Stimulated activated naive CD4-positive, alpha-beta T cell treated with Interleukin-2 at 50 U/mL for 16 hours (primary cell): ENCODE measurements around the gene ATP1B1.
"Not testable (repeated sequence)": the region's sequence is repeated elsewhere in the genome, so short reads cannot be mapped to it uniquely, and the experiment has no call there.

Experiments
- DNase-seq: peaks from one replicate; lab custom pipeline; 2025; lab: John Stamatoyannopoulos, UW

The ATP1B1 gene

DNA sequence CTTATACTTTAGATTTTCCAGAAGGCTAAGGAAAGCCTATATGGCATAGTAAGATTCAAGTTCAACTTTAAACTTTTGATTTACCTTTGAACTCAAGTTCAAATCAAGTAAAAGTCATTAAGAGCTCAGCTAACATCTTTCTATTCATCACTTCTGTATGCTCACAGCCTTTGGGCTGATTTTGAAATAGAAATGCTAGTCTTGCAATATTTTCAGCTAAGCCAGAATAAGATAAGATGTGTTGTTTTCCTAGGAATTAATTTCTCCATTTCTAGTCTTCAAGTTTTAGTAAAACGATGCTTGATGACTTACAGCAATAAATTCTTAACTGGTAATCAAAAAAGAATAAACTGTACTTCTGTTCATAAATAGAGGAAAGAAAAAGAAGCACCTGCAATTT lies 35.6 kb downstream of the ATP1B1 start:
- DNase-seq, result no peak

DNA sequence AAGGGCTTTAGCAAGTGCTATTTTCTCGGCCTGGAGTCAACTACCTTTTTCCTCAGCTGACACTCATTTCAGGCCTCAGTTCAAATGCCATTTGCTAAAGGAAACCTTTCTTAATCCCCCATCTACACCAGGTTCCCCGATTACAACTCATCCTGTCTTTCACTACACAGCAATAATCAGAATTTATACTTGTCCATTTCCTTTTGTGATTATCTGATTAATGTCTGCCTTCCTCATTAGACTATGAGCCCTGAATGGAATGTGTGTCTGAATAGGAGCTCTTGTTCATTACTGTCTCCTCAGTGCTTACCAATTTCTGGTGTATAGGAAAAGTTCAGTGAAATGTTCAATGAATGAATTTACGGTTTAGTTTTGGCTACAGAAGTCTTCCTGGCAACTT lies 36.9 kb downstream of the ATP1B1 start:
- DNase-seq, result no peak

DNA sequence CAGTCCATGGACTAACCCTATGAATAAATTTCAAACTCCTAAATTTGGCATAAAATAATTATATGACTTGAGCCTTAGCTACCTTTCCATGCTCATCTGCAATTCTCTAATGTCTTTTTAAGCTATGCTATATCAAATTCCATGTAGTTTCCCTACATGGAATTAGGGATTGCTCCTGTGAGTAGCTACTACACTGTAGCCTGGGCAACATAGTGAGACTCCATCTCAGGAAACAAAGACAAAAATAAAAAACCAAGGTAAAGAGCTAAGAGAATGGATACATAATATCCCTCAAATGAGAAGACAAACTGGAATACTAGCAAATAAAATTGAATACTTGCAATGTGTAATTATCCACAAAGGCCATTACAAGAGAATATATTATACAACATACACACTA lies 37.5 kb downstream of the ATP1B1 start:
- DNase-seq, result no peak

DNA sequence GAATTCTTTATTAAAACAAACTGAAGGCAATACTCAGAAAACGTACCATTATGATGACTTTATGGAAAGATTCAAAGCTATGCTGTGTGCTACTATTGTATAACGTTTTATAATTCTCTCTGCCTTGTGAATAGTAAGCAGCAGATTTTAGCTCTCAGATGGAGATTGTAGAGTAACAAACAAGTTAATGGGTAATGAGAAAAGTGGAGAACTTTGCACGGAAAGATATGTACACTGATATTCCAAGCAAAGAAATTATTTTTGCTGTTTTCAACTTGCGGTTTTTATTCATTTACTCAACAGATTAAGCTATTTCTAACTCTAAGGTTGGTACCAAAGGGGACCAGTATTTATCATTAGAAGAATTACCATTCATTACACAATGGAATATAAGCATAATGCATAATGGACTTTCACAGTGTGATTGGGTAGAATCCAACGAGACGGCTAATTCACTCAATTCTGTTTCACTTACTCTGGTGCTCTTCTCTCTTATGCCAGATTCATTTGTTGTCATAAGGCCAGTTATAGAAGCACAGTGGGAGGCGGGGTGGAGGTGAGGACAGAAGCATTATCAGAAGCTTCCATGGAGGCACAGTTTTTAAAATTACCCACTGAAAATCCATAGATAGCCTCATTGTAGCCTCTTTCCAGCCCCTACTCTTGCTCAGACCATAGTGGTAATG lies 38.6 kb downstream of the ATP1B1 start:
- DNase-seq, result no peak

DNA sequence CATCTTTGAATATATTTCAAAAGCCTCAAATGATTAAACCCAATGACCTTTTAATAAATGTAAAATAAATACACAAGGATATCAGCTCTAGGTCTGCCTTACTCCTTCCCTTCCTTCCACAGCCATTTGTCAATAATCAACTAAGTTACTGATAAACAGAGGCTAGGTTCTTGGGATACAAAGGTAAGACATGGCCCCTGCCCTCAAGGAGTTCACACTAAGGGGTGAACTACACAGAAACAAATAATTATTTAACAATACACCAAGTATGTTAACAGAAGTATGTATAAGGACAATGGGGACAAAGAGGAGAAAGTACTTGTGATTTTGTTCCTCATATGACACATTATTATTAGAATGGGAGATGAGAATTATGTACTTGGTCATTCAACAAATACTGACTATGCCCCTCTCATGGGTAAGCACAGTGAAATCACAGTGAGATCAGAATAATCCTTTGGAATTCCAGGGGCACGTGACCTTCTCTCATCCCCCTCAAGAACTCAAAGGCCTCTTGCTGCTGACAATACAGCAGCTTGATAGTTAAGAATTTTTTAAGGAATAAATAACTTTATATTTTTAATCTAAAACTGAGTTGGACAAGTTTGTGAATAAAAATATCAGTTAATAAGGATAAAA lies 40.2 kb downstream of the ATP1B1 start:
- no peak for DNase-seq

DNA sequence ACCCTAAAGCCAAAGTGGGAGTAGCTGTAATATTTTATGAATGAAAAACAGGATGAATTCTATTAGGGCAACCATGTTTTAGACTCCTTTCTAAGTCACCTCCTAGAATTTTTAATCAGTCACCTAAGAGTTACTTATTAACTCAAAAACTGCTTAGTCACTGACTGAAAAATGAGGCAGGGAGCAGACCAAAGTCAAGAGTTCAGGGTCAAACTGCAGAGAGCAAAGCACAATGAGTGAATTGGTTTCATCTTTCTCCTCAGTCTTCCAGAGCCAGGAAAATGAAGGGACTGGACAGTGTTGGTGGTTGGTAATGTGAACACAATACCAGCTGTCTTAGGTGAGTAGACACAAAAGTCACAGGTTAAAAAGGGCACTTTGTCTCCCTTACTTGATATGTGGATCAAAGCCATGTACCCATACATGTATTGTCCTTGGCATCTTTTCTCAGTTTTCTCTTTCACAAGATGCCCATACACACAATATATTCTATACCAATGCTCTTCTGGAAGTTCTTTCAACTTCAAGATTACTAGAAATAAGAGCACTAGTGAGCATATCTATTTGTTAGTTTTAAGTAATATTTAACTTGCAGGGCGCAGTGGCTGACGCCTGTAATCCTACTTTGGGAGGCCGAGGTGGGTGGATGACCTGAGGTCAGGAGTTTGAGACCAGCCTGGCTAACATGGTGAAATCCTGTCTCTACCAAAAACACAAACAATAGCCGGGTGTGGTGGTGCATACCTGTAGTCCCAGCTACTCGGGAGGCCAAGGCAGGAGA lies 42.2 kb downstream of the ATP1B1 start:
- DNase-seq, result no peak

DNA sequence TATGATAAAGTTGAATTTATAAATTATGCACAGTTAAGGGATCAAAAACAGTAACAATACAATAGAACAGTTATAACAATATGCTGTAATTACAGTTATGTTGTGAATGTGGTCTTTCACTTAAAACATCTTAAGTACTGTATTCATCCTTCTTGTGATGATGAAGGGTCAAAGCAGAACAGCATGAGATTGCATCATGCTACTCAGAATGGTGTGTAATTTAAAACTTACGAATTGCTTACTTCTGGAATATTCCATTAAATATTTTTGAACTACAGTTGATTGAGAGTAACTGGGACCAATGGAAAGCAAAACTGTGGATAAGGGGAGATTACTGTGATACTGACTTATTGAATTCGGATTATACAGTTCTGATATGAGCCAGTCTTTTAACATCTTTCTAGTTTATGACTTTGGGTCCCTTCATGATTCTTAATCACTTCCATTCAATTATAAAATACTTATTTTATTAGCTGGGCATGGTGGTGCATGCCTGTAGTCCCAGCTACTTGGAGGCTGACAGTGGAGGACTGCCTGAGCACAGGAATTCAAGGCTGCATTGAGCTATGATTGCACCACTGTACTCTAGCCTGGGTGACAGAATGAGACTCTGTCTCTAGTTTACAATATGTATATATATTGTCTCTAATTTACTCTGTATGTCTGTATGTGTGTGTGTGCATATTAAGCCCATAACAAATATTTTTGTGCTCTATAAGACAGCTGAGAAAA lies 43.2 kb downstream of the ATP1B1 start:
- DNase-seq, result no peak

DNA sequence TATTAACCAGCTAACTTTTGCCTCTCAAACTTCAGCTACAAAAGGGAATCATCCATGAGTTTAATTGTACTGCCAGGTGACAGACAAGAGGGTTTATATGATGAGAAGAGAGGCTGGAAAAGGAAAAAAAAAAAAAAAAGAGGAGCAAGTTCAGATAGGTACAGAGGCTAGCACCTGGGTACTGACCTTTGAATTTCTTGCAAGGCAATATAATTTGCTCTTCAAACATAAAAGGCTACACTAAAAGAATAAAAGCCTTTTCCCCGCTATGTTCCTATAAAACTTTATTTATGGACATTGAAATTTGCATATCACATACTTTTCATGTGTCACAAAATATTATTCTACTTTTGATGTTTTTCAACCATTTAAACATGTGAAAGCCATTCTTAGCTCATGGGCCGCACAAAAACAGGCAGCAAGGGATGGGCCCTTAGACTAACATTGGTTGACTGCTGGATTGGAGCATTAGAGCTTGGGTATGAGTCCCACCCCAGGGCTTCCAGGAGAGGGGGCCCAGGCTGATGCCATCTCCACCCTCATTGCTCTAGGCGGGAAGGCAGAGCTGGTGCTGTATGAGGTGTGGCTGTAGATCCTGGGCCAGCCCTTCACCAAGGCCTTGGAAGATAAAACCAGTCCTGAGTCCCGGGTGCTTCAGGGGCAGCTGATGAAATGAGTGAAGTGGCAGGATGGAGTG lies 44.3 kb downstream of the ATP1B1 start:
- DNase-seq, result no peak

DNA sequence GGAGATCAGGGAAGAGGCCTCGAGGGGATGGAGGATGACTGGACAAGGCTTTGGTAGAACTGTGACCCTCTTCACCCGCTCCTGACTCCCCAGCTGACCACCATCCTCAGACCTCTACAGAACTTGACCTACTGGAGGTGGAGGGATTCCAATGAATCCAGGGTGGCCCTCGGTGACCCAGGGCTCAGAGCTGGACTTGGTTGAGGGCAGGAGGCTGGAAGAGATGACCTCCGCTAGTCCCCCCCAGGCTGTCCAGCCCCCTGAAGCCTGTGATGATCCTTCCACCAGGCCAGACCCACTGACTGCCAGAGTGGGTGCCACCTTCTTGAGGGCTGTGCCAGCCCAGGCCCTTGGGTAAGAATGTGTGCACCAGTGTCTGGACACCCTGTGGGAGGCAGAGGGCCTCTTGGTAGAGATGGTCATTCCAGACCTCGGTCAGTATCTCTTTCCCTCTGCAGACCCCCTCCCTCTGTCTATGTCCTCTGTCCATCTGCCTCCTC lies 44.9 kb downstream of the ATP1B1 start:
- DNase-seq, result no peak

DNA sequence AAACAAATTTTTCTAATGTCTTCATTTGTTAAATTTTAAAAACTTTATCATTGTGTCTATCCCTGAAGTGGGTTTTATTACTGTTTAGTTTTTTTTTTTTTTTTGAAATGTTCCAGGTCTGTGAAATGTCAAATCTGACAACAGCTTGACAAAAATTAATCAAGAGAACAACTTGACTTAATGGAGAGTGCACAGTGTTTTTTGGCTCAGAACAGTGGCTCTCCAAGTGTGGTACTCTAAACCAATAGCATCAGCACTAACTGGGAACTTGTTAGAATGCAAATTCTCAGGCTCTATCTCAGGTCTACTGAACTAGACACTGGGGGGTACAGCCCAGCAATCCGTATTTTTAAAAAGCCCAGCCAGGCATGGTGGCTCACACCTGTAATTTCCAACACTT lies 49.2 kb downstream of the ATP1B1 start:
- no peak for DNase-seq

DNA sequence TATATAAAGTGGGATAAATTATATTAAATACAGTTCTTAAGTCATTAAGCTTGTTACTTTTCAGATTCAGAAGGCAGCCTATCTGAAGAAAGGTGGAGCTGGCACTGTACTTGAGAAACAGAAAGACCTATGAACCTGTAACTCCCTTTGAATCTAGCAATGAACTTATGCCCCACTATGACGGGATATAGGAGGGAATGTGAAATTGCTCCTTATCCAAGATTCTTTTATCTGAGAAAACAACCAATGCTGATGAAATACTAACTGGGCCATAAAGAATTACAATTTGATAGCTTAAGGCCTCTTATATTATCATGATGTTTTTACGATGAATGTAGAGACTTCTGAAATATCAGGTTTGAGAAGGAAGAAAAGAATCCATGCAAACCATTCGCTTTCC lies 50.1 kb downstream of the ATP1B1 start:
- DNase-seq, result no peak

DNA sequence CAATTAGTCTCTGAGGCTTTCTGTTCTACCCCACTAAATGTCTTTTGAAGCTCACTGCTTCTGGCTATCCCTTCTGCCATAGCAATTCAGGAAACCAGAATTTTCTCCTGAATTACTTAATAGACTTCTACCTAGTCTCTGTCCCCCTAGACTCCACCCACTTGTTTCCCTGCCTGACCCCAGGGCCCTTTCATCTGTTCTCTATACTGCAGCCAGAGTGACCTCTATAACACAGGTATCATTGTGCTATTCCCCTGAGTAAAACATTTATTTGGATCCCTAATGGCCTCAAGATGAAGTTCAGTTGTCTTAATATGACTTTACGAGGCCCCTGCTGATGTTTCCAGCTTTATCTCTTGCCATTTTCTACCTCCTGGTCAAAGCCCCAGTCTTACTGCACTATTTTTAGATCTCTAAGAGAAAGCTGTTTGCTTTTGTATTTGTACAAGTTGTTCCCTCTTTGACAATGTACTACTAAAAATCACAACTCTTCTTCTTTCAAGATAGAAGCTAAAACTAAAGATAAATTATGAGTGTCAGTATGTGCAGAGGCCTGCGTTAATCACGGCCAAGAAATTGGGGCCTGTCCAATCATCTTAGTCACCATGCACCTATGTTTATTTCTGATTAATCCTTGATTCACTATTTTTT lies 54.5 kb downstream of the ATP1B1 start:
- DNase-seq, result no peak

DNA sequence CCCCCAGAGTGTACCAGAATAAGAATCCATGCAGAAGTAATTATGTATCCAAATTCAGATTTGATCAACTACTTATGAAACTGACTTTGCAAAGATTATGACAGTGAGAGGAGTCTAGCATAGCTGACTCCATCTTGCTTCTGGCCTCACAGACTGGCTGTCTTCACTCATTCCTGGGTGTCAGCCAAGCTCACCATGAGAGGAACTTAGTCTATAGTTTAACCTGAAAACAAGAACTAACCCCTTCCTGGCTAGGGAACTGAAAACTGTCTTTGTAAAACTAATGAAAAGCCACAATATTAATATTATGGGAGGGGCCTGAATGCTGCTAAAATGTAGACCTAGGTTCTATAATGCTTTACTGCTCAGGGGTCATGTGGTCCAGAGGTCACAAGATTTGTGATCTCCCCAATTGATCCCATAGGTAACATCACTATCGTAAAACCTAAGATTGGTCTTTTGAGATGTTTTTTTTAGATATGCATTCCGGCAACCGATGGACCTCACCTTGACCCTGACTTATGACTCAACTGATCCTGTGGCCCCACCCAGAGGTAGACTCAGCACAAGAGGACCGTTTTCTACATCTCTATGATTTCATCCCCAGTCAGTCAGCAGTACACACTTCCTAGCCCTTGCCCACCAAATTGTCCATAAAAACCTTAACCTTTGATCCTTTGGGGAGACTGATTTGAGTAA lies 55.2 kb downstream of the ATP1B1 start:
- DNase-seq, result no peak

DNA sequence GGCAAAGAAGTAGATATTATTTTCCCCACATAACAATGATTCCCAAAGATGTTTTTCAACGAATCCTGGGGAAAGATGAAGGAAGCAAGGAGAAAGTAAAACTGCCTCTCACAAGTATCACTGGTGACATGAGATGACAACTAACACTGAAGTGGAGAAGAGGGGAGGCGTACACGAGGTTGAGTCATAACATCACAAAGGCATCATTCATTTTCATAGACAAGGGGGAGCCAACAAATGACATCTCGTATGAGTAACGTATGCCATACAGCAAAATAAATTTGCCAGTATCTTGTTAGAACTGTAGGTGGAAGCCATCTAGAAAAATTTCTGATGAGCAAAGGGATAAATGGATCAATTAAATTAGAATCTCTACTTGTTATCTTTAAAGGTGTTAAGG lies 56.6 kb downstream of the ATP1B1 start:
- no peak for DNase-seq

DNA sequence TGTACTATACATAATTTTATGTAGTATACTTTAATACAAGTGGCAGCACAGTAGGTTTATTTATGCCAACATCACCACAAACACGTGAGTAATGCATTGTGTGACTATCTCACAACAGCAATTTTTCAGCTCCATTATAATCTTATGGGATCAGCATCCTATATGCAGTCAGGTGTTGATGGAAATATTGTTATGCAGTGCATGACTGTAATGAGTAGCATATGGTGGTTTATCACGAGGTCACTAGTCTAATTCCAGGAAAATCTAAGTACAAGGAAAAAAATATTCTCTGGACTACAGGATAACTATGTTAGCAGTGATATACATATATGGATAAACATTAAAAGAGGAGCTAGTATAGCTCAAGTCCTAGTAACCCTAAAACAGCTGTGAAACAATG lies 69.0 kb downstream of the ATP1B1 start:
- no peak for DNase-seq

DNA sequence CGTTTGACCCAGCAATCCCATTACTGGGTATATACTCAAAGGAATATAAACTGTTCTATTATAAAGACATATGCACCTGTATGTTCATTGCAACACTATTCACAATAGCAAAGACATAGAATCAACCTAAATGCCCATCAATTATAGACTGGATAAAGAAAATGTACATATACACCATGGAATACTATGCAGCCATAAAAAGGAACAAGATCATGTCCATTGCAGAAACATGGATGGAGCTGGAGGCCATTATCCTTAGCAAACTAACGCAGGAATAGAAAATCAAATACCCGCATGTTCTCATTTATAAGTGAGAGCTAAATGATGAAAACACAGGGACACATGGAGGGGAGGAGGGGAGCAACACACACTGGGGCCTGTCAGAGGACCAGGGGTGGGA lies 72.9 kb downstream of the ATP1B1 start:
- DNase-seq, result not testable (repeated sequence)

DNA sequence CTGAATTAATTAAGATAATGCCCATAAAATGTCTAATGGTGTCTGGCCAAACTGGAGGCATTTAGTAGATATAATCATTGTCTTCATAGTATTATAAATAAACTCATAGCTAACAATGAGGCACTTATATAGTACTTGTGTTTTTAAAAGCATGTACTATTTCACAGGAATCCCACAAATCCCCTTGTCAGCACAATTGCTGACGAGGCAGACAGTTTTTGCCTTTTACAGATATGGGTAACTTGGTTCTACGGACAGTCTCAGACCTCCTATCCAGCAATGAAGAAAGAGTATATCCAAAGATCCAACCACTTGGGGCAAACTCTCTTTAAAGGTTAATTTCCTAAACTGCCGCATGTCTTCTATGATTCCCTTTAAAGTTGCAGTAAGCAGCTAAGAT lies 73.7 kb downstream of the ATP1B1 start:
- DNase-seq, result no peak
